IMR-90 (cell line): Measurements from ENCODE around the gene SMG5.

Experiments used
- CEBPB ChIP-seq: IDR thresholded peaks from 2 replicates; pipeline ENCODE4 v1.6.1; 2012; ENCODE audit warnings: low read depth, low read length, improper control_type of control experiment
- CTCF ChIP-seq: conservative IDR thresholded peaks from 2 replicates; pipeline ENCODE4 v1.5.1; 2012; ENCODE audit warnings: mild to moderate bottlenecking, low read depth, low read length, improper control_type of control experiment
- FOS ChIP-seq: fragments of 150-350 bp; IDR thresholded peaks from 2 replicates; pipeline ENCODE4 v1.6.1; 2016; ENCODE audit warnings: low read depth, low read length
- POLR2A ChIP-seq: IDR thresholded peaks from 2 replicates; pipeline ENCODE4 v1.6.1; 2012; ENCODE audit warnings: mild to moderate bottlenecking, low read depth, low read length
- RAD21 ChIP-seq: IDR thresholded peaks from 2 replicates; pipeline ENCODE4 v1.6.1; 2012; ENCODE audit warnings: low read length, improper control_type of control experiment
- RCOR1 ChIP-seq: IDR thresholded peaks from 2 replicates; pipeline ENCODE4 v1.6.1; 2012; ENCODE audit warnings: mild to moderate bottlenecking, low read length, improper control_type of control experiment; ENCODE audit not compliant: insufficient replicate concordance

GRCh38 chr1:156283521-156283920 lies 896 bp upstream of the SMG5 start:
- no peak for TF ChIP-seq CTCF
- TF ChIP-seq POLR2A = no peak
- TF ChIP-seq RCOR1 = no peak
- no peak for TF ChIP-seq RAD21
- no peak for TF ChIP-seq CEBPB
- no peak for TF ChIP-seq FOS
